HepG2 (cell line): ENCODE measurements around the gene NEK11. TPM values are rescaled to one million over a fixed set of nuclear protein-coding genes. Genes with fewer than 3 reads are reported as not detected.

Experiments used
- ATAC-seq: fragments of 200-7000 bp; cut with Tn5 transposase; 3 replicates; pipeline ENCODE4 v1.9.1; 2020; ENCODE audit warnings: mild to moderate bottlenecking, moderate library complexity
- BruUV-seq: library from RNA; stranded (reverse); fragments of 400-500 nt; replicated peaks from 2 replicates; lab custom pipeline; 2021; lab: Mats Ljungman, UMichigan
- CTCF ChIA-PET: fragments of 300-600 bp; formaldehyde crosslinking; extraction: SDS; loops from one replicate; lab custom pipeline; 2021; ENCODE audit warnings: low total read pairs, inconsistent platforms, low intra/inter-chr PET ratio; lab: Yijun Ruan, JAX
- POLR2A ChIA-PET: fragments of 350-600 bp; sonication (Branson Sonifier 250); formaldehyde crosslinking; loops from one replicate; lab custom pipeline; 2020; ENCODE audit warnings: antibody characterized with exemption, inconsistent platforms; lab: Yijun Ruan, JAX
- DNase-seq: peaks from one replicate; pipeline ENCODE4 v3.0.0-alpha.2; 2015; ENCODE audit warnings: low spot score
- FAIRE-seq: peaks from 3 replicates; lab custom pipeline; 2011; peaks lifted over from hg19 to GRCh38; lab: Jason Lieb, UNC
- H2AFZ ChIP-seq: one replicate; pipeline ENCODE4 v1.6.1; 2011; ENCODE audit warnings: low read length, inconsistent platforms
- H3K27ac ChIP-seq: fragments of 300-600 bp; 3 replicates; pipeline ENCODE4 v1.8.0; 2011; ENCODE audit warnings: mixed run types, mild to moderate bottlenecking, mixed read lengths, low read length, inconsistent platforms; ENCODE audit not compliant: insufficient read depth; ENCODE audit errors: extremely low read length
- H3K27me3 ChIP-seq, 2 experiments: fragments of 200-600 bp in 1 of 2; 2 replicates in 1 of 2; 3 replicates in 1 of 2; pipeline versions ENCODE4 v1.6.0 to v1.8.0; 2011; ENCODE audit warnings: low read length in 2 of 2, mild to moderate bottlenecking in 2 of 2, moderate library complexity in 2 of 2, inconsistent platforms in 1 of 2; ENCODE audit not compliant: insufficient read depth in 2 of 2, control insufficient read depth in 1 of 2
- H3K36me3 ChIP-seq, 2 experiments: fragments of 200-600 bp in 1 of 2; replicated peaks in 1 of 2; 2 replicates in 1 of 2; 3 replicates in 1 of 2; pipeline versions ENCODE4 v1.5.1 to v1.8.0; 2011; ENCODE audit warnings: low read length in 2 of 2, inconsistent platforms in 1 of 2; ENCODE audit not compliant: insufficient read depth in 2 of 2, control insufficient read depth in 1 of 2
- H3K4me1 ChIP-seq: 2 replicates; pipeline ENCODE4 v1.5.1; 2012; ENCODE audit warnings: low read length, inconsistent platforms; ENCODE audit not compliant: insufficient read depth
- H3K4me2 ChIP-seq: 2 replicates; pipeline ENCODE4 v1.6.0; 2011; ENCODE audit warnings: low read depth, low read length, inconsistent platforms
- H3K4me3 ChIP-seq, 3 experiments: fragments of 200-600 bp in 1 of 3; sonication (generic), shearing (Covaris generic) in 1 of 3; replicated peaks in 1 of 3; 2 replicates each; pipeline ENCODE4 v1.5.1; 2011 to 2016; ENCODE audit warnings: low read length in 3 of 3, inconsistent platforms in 2 of 3, low read depth in 2 of 3, mild to moderate bottlenecking in 2 of 3, control low read depth in 1 of 3, mixed read lengths in 1 of 3; ENCODE audit not compliant: insufficient read depth in 1 of 3
- H3K79me2 ChIP-seq: one replicate; pipeline ENCODE4 v1.6.1; 2011; ENCODE audit warnings: low read length, inconsistent platforms; ENCODE audit not compliant: insufficient read depth
- H3K9ac ChIP-seq: 2 replicates; pipeline ENCODE4 v1.6.0; 2011; ENCODE audit warnings: mild to moderate bottlenecking, low read depth, low read length, inconsistent platforms; ENCODE audit not compliant: insufficient read depth
- H3K9me3 ChIP-seq: 2 replicates; pipeline ENCODE4 v1.5.1; 2012; ENCODE audit warnings: mild to moderate bottlenecking, low read length
- H4K20me1 ChIP-seq: 2 replicates; pipeline ENCODE4 v1.6.0; 2011; ENCODE audit warnings: inconsistent platforms, mild to moderate bottlenecking, low read length, moderate library complexity; ENCODE audit not compliant: insufficient read depth
- ARNTL ChIP-seq: sonication (generic); formaldehyde crosslinking; IDR thresholded peaks from 2 replicates; pipeline ENCODE4 v1.4.0; 2020; ENCODE audit warnings: mild to moderate bottlenecking, missing genetic modification reagents
- CHD2 ChIP-seq: IDR thresholded peaks from 2 replicates; pipeline ENCODE4 v1.6.1; 2011; ENCODE audit warnings: low read depth, low read length, improper control_type of control experiment
- MLXIP ChIP-seq: sonication (generic); formaldehyde crosslinking; IDR thresholded peaks from 2 replicates; pipeline ENCODE4 v1.9.0; 2021; ENCODE audit warnings: missing genetic modification reagents, borderline replicate concordance
- MXI1 ChIP-seq: IDR thresholded peaks from 3 replicates; pipeline ENCODE4 v1.6.1; 2012; ENCODE audit warnings: low read depth, low read length, inconsistent platforms, borderline replicate concordance
- NFIB ChIP-seq: sonication (generic); formaldehyde crosslinking; IDR thresholded peaks from 2 replicates; pipeline ENCODE4 v1.9.0; 2021; ENCODE audit warnings: missing genetic modification reagents, mild to moderate bottlenecking, borderline replicate concordance
- PHF5A ChIP-seq: IDR thresholded peaks from one replicate; pipeline ENCODE4 v1.6.1; 2018; ENCODE audit warnings: low read depth, missing genetic modification reagents; ENCODE audit not compliant: unreplicated experiment
- RFX1 ChIP-seq: fragments of 450-650 bp; IDR thresholded peaks from 2 replicates; pipeline ENCODE4 v1.6.1; 2017
- RFX3 ChIP-seq: IDR thresholded peaks from 2 replicates; pipeline ENCODE4 v1.6.1; 2016; ENCODE audit warnings: missing biosample characterization, missing genetic modification reagents
- SIX1 ChIP-seq: sonication (generic); formaldehyde crosslinking; IDR thresholded peaks from 2 replicates; pipeline ENCODE4 v1.4.0; 2020; ENCODE audit warnings: missing genetic modification reagents, borderline replicate concordance
- SNAPC4 ChIP-seq: sonication (generic); formaldehyde crosslinking; IDR thresholded peaks from 2 replicates; pipeline ENCODE4 v1.4.0; 2020; ENCODE audit warnings: mild to moderate bottlenecking, missing genetic modification reagents
- YEATS4 ChIP-seq: sonication (generic); formaldehyde crosslinking; IDR thresholded peaks from 2 replicates; pipeline ENCODE4 v1.4.0; 2020; ENCODE audit warnings: missing genetic modification reagents, borderline replicate concordance
- ZC3H13 ChIP-seq: sonication (generic); formaldehyde crosslinking; IDR thresholded peaks from 2 replicates; pipeline ENCODE4 v1.8.1; 2023; ENCODE audit warnings: mild to moderate bottlenecking, missing genetic modification reagents, moderate library complexity
- ZIK1 ChIP-seq: sonication (generic); formaldehyde crosslinking; IDR thresholded peaks from 2 replicates; pipeline ENCODE4 v1.5.0; 2020; ENCODE audit warnings: mild to moderate bottlenecking, low read depth, missing genetic modification reagents, borderline replicate concordance
- ZNF451 ChIP-seq: sonication (generic); formaldehyde crosslinking; IDR thresholded peaks from 2 replicates; pipeline ENCODE4 v1.5.0; 2020; ENCODE audit warnings: mild to moderate bottlenecking, missing genetic modification reagents
- ZNF563 ChIP-seq: sonication (generic); formaldehyde crosslinking; IDR thresholded peaks from 2 replicates; pipeline ENCODE4 v1.8.0; 2022; ENCODE audit warnings: mild to moderate bottlenecking, moderate library complexity, missing genetic modification reagents
- ZNF777 ChIP-seq: sonication (generic); formaldehyde crosslinking; IDR thresholded peaks from 2 replicates; pipeline ENCODE4 v1.4.0; 2020; ENCODE audit warnings: missing genetic modification reagents
- WGBS: methylation state at CpG from one replicate; pipeline ENCODE4 v1.1.6; 2017; ENCODE audit warnings: low lambda C conversion rate; 5-methylcytosine and 5-hydroxymethylcytosine counted together
- in situ Hi-C: cut with HindIII; loops from 2 replicates; pipeline ENCODE4 v1.10.0; 2017; ENCODE audit warnings: low pct_unique_long_range_greater_than_20kb; ENCODE audit not compliant: extremely low pct_ligation_motif_present
- intact Hi-C: fragments of 100-400 bp; cut with micrococcal nuclease; formaldehyde crosslinking; loops from one replicate; pipeline ENCODE4 v1.10.0; 2022; ENCODE audit not compliant: unreplicated experiment
- polyA plus RNA-seq, 8 experiments: library from polyadenylated mRNA; depleted of rRNA in 3 of 8; stranded (reverse) in 7 of 8; unstranded in 1 of 8; fragments of >200 nt; fragmentation: Illumina TruSeq in 4 of 8; extraction: Trizol in 4 of 8; gene quantifications; 2 replicates each; pipeline versions ENCODE4 v1.2.1 to v1.2.3, GENCODE V29; 2011 to 2016; ENCODE audit warnings: low read depth in 4 of 8, missing spikeins in 1 of 8, mixed read lengths in 1 of 8; ENCODE audit not compliant: insufficient read depth in 1 of 8
- total RNA-seq, 5 experiments: library from RNA; depleted of rRNA; stranded (reverse); fragments of >200 nt; fragmentation: Illumina TruSeq; extraction: Trizol; gene quantifications; 2 replicates each; pipeline ENCODE4 v1.2.3, GENCODE V29; 2016; ENCODE audit warnings: low read depth in 1 of 5

NEK11 gene
- total and polyA plus RNA-seq, 2 of the 13 experiments (the other 11 are each of a cell fraction or from before 2014, with no cell fraction given), result 0.95 to 2.2 TPM

GRCh38 chr3:131353016-131353877 lies 326.6 kb downstream of the NEK11 start (continued):
- TF ChIP-seq RFX1 (no peak), RFX3 (CRISPR knock-in tag) (no peak), ZNF777 (CRISPR knock-in tag) (no peak), ARNTL (CRISPR knock-in tag) (no peak), PHF5A (CRISPR knock-in tag) (no peak)
- TF ChIP-seq, all 625 proteins: peak for 0

GRCh38 chr3:131353986-131354385 lies 327.3 kb downstream of the NEK11 start:
- Histone ChIP-seq H3K36me3 (no peaks in the 10 kb centered on the region), H3K27me3 (no peaks in the 10 kb centered on the region; a peak in 1 of 5 replicates), H3K4me2 (no peak overlapping the region), H3K79me2 (no peaks in the 10 kb centered on the region), H3K27ac (no peak overlapping the region), H3K4me1 (no peaks in the 10 kb centered on the region), H4K20me1 (no peaks in the 10 kb centered on the region), H3K9me3 (no peaks in the 10 kb centered on the region), H3K9ac (no peak overlapping the region), H3K4me3 (no peak overlapping the region), H2AFZ (no peak overlapping the region)
- WGBS, result 0% methylated on average over 2 of the region's 2 CpGs
- ChIA-PET POLR2A (no interaction called here), CTCF (no interaction called here)
- DNase-seq (no peak), FAIRE-seq (no peak), ATAC-seq (no peak)
- BruUV-seq, result no TSS peak
- intact Hi-C loops, result no loop called here
- in situ Hi-C loops, result no loop called here
- TF ChIP-seq SNAPC4 (CRISPR knock-in tag) (no peak), NFIB (CRISPR knock-in tag) (no peak), SIX1 (CRISPR knock-in tag) (no peak), ZC3H13 (CRISPR knock-in tag) (no peak), MXI1 (no peak), ZNF451 (CRISPR knock-in tag) (no peak), MLXIP (CRISPR knock-in tag) (no peak), ZIK1 (no peak), YEATS4 (CRISPR knock-in tag) (no peak), CHD2 (no peak), ZNF563 (CRISPR knock-in tag) (no peak)
